ENCODE measurements around the gene TMEM169. TPM values are rescaled to one million over a fixed set of nuclear protein-coding genes. Genes with fewer than 3 reads are reported as not detected.

The TMEM169 gene
- total and polyA plus RNA-seq, 9 of the 15 experiments (the other 6 are each of a cell fraction or from before 2014, with no cell fraction given): 0.01 to 0.09 (median 0.04) TPM; not detected in 5

- POLR2A ChIA-PET: interaction anchor here (0.6 to 1.4 kb wide), 4 partner anchors 9 to 561 kb away, joined by 3 to 4 read pairs (median 3); partner anchors contain the start of genes PECR and TMEM169
- peak overlapping the region; percentile 2; the same call in 1 of the 2 replicates for H3K4me2 ChIP-seq (ENCODE audit: insufficient read depth, low read length)
Observed at GRCh38 chr2:216114382-216114713, 32.6 kb downstream of the TMEM169 start.

GRCh38 chr2:216114714-216115531, 33.2 kb downstream of the TMEM169 start:
- peak; percentile 94 for ATAC-seq
- H3K9ac ChIP-seq (ENCODE audit: insufficient read depth in 1 of 2, low read depth in 2 of 2, low read length in 2 of 2): peak overlapping the region; percentile 70 to 84; a peak in 3 of 4 replicates
- H3K27me3 ChIP-seq (ENCODE audit: control insufficient read depth in 2 of 2, insufficient read depth in 2 of 2, low read length in 2 of 2): no peaks in the 10 kb centered on the region
- peak; percentile 96 to 98 (median 98) for DNase-seq (ENCODE audit: extremely low read depth in 1 of 4, low spot score in 3 of 4)
- ChIA-PET POLR2A (interaction anchor here (0.6 to 1.4 kb wide), 4 partner anchors 9 to 560 kb away, joined by 3 to 4 read pairs (median 3); partner anchors contain the start of genes PECR and TMEM169), CTCF (ENCODE audit: low intra/inter-chr PET ratio) (no interaction called here)
- peaks cover 92% of the 10 kb centered on the region for H3K36me3 ChIP-seq (ENCODE audit: control insufficient read depth, insufficient read depth, low read length)
- H3K4me2 ChIP-seq (ENCODE audit: insufficient read depth, low read length): peak overlapping the region; percentile 79
- BruUV-seq (replicated peaks): no TSS peak
- intact Hi-C loops (cut with micrococcal nuclease): no loop called here
- peaks cover 5% of the 10 kb centered on the region; the same call in 1 of the 2 replicates for H4K20me1 ChIP-seq (replicated peaks; ENCODE audit: control insufficient read depth, insufficient read depth, low read length)
- WGBS (ENCODE audit: insufficient coverage, low coverage, missing lambda C conversion rate): 9% methylated on average over 27 of the region's 29 CpGs
- H3K9me1 ChIP-seq (ENCODE audit: control insufficient read depth, insufficient read depth, low read length): no peaks in the 10 kb centered on the region
- peak; percentile 88 for FAIRE-seq
- peaks cover 86% of the 10 kb centered on the region for H3K79me2 ChIP-seq (ENCODE audit: control insufficient read depth, insufficient read depth, low read length)
- no peaks in the 10 kb centered on the region for H3K9me3 ChIP-seq (replicated peaks; ENCODE audit: control insufficient read depth, insufficient read depth, low read depth, low read length)
- H3K27ac ChIP-seq (ENCODE audit: extremely low read depth, low read depth, low read length): peak overlapping the region; percentile 78
- H3K4me3 ChIP-seq: peak overlapping the region; percentile 45
- H3K4me1 ChIP-seq (replicated peaks in 1 of 2; ENCODE audit: control insufficient read depth in 2 of 2, insufficient read depth in 2 of 2, low read length in 2 of 2): peaks cover 3 to 11% of the 10 kb centered on the region in 2 experiments; a peak in 4 of 5 replicates
- peak overlapping the region; percentile 23; the same call in 1 of the 2 replicates for H2AFZ ChIP-seq (ENCODE audit: low read depth, low read length)
- in situ Hi-C loops (cut with MboI): no loop called here
- TF ChIP-seq TFAM (CRISPR knock-in tag; conservative IDR thresholded peaks at IDR 0.05): no peak
- TF ChIP-seq, protein P1, sequence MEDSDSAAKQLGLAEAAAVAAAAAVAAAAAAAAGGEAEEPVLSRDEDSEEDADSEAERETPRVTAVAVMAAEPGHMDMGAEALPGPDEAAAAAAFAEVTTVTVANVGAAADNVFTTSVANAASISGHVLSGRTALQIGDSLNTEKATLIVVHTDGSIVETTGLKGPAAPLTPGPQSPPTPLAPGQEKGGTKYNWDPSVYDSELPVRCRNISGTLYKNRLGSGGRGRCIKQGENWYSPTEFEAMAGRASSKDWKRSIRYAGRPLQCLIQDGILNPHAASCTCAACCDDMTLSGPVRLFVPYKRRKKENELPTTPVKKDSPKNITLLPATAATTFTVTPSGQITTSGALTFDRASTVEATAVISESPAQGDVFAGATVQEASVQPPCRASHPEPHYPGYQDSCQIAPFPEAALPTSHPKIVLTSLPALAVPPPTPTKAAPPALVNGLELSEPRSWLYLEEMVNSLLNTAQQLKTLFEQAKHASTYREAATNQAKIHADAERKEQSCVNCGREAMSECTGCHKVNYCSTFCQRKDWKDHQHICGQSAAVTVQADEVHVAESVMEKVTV (CRISPR knock-in tag; IDR thresholded peaks at IDR 0.05): no peak
- TF ChIP-seq BHLHE40 (IDR thresholded peaks at IDR 0.05; ENCODE audit: low read length): 0 out of 2 replicates have a peak, but pooled peaks have one; percentile 13
- no peak for TF ChIP-seq KDM2B (CRISPR knock-in tag; IDR thresholded peaks at IDR 0.05)
- TF ChIP-seq ZNF778 (CRISPR knock-in tag; IDR thresholded peaks at IDR 0.05): no peak
- TF ChIP-seq ZNF165 (CRISPR knock-in tag; IDR thresholded peaks at IDR 0.05; ENCODE audit: borderline replicate concordance): no peak
- TF ChIP-seq PCBP2 (IDR thresholded peaks at IDR 0.05; ENCODE audit: low read depth, low read length, poor library complexity, severe bottlenecking): no peak
- TF ChIP-seq ZNF212 (CRISPR knock-in tag; IDR thresholded peaks at IDR 0.05): no peak
- no peak for TF ChIP-seq ZBTB7A (IDR thresholded peaks at IDR 0.05; ENCODE audit: borderline replicate concordance, control insufficient read depth, low read depth, low read length)
- no peak for TF ChIP-seq JUN (IDR thresholded peaks at IDR 0.05; ENCODE audit: borderline replicate concordance, low read depth, low read length)
- TF ChIP-seq JUN (CRISPR knock-in tag; IDR thresholded peaks at IDR 0.05; ENCODE audit: borderline replicate concordance): no peak

More at GRCh38 chr2:216114382-216114713, 32.6 kb downstream of the TMEM169 start:
- DNase-seq (ENCODE audit: extremely low read depth in 1 of 4, low spot score in 3 of 4): no peak
- Histone ChIP-seq H3K4me1 (replicated peaks in 1 of 2; ENCODE audit: control insufficient read depth in 2 of 2, insufficient read depth in 2 of 2, low read length in 2 of 2) (peaks cover 3 to 11% of the 10 kb centered on the region in 2 experiments; a peak in 4 of 5 replicates), H3K36me3 (ENCODE audit: control insufficient read depth, insufficient read depth, low read length) (peaks cover 86% of the 10 kb centered on the region), H4K20me1 (replicated peaks; ENCODE audit: control insufficient read depth, insufficient read depth, low read length) (peaks cover 5% of the 10 kb centered on the region; the same call in 1 of the 2 replicates), H3K4me3 (no peak overlapping the region), H3K79me2 (ENCODE audit: control insufficient read depth, insufficient read depth, low read length) (peaks cover 86% of the 10 kb centered on the region), H3K9me1 (ENCODE audit: control insufficient read depth, insufficient read depth, low read length) (no peaks in the 10 kb centered on the region), H3K9me3 (replicated peaks; ENCODE audit: control insufficient read depth, insufficient read depth, low read depth, low read length) (no peaks in the 10 kb centered on the region), H2AFZ (ENCODE audit: low read depth, low read length) (no peak overlapping the region), H3K27me3 (ENCODE audit: control insufficient read depth in 2 of 2, insufficient read depth in 2 of 2, low read length in 2 of 2) (no peaks in the 10 kb centered on the region), H3K9ac (ENCODE audit: insufficient read depth in 1 of 2, low read depth in 2 of 2, low read length in 2 of 2) (no peak overlapping the region), H3K27ac (ENCODE audit: extremely low read depth, low read depth, low read length) (peak overlapping the region; percentile 31; the same call in 2 of the 3 replicates)
- in situ Hi-C loops (cut with MboI) (no loop called here), intact Hi-C loops (cut with micrococcal nuclease) (no loop called here)
- BruUV-seq (replicated peaks): no TSS peak
- ATAC-seq: peak; percentile 15
- WGBS (ENCODE audit: insufficient coverage, low coverage, missing lambda C conversion rate): 42% methylated on average over 4 of the region's 4 CpGs
- TF ChIP-seq CHD2 (IDR thresholded peaks at IDR 0.05; ENCODE audit: low read depth, low read length) (no peak), ZNF644 (tag; IDR thresholded peaks at IDR 0.05; ENCODE audit: low read depth) (no peak), FOXM1 (IDR thresholded peaks at IDR 0.05; ENCODE audit: low read depth) (no peak), FOXM1 (CRISPR knock-in tag; IDR thresholded peaks at IDR 0.05; ENCODE audit: low read depth) (no peak), ZC3H8 (IDR thresholded peaks at IDR 0.05) (no peak)
- no peak for FAIRE-seq
- CTCF ChIA-PET (ENCODE audit: low intra/inter-chr PET ratio): no interaction called here

Measured in K562 (cell line).